NCI-H82 (cell line): ENCODE data around the gene MOCS3.

ENCODE experiments used
- DNase-seq: peaks from one replicate; lab custom pipeline; 2025; lab: John Stamatoyannopoulos, UW

The MOCS3 gene

GRCh38 chr20:51012357-51012756 lies 53.7 kb downstream of the MOCS3 start:
- no peak for DNase-seq
